ENCODE data around the gene KCNC3. TPM values are rescaled to one million over a fixed set of nuclear protein-coding genes. Genes with fewer than 3 reads are reported as not detected.

The KCNC3 gene
- total RNA-seq, 1 donor from 2014 or later: 24.0 TPM

DNA sequence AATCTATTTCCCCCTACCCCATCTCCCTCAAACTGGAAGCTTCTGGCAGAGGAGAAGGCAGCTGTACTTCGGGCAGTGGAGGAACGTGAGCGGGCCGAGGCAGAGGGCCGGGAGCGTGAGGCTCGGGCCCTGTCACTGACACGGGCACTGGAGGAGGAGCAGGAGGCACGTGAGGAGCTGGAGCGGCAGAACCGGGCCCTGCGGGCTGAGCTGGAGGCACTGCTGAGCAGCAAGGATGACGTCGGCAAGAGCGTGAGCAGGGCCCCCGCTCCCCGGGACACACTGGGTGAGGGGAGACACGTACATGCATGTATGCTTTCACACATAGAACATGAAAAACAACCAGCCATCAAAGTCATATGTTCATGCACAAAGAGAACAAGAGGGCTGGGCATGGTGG is 42.7 kb downstream of the KCNC3 start:
- intact Hi-C loops (cut with micrococcal nuclease): no loop called here
- Mint-ChIP-seq H3K36me3 (ENCODE audit: low read depth) (no peaks in the 10 kb centered on the region), H3K4me3 (no peak overlapping the region), H3K4me1 (ENCODE audit: low read depth) (no peaks in the 10 kb centered on the region), H3K27me3 (ENCODE audit: insufficient read depth) (peaks cover 2% of the 10 kb centered on the region), H3K27ac (no peak overlapping the region), H3K9me3 (peaks cover 20% of the 10 kb centered on the region)
- no peak for DNase-seq (ENCODE audit: low spot score)

- Mint-ChIP-seq H3K4me1 (ENCODE audit: low read depth) (no peaks in the 10 kb centered on the region), H3K9me3 (peaks cover 20% of the 10 kb centered on the region), H3K4me3 (no peak overlapping the region), H3K36me3 (ENCODE audit: low read depth) (no peaks in the 10 kb centered on the region), H3K27me3 (ENCODE audit: insufficient read depth) (no peaks in the 10 kb centered on the region), H3K27ac (no peak overlapping the region)
- intact Hi-C loops (cut with micrococcal nuclease): no loop called here
- no peak for DNase-seq (ENCODE audit: low spot score)
Observed at GRCh38 chr19:50285833-50286232, 43.3 kb downstream of the KCNC3 start.

DNA sequence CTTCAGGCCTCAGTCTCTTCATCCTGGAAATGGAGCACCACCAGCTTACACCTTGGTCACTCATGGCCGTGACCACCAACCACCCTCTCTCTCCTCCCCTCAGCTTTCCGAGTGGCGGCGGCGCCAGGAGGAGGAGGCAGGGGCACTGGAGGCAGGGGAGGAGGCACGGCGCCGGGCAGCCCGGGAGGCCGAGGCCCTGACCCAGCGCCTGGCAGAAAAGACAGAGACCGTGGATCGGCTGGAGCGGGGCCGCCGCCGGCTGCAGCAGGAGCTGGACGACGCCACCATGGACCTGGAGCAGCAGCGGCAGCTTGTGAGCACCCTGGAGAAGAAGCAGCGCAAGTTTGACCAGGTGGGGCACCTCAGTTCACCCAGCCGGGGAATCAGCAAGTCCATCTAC is 47.7 kb downstream of the KCNC3 start:
- intact Hi-C loops (cut with micrococcal nuclease): no loop called here
- Mint-ChIP-seq H3K27me3 (ENCODE audit: insufficient read depth) (no peaks in the 10 kb centered on the region), H3K27ac (no peak overlapping the region), H3K9me3 (peaks cover 8% of the 10 kb centered on the region), H3K4me1 (ENCODE audit: low read depth) (no peaks in the 10 kb centered on the region), H3K4me3 (no peak overlapping the region), H3K36me3 (ENCODE audit: low read depth) (no peaks in the 10 kb centered on the region)
- DNase-seq (ENCODE audit: low spot score): no peak

DNA sequence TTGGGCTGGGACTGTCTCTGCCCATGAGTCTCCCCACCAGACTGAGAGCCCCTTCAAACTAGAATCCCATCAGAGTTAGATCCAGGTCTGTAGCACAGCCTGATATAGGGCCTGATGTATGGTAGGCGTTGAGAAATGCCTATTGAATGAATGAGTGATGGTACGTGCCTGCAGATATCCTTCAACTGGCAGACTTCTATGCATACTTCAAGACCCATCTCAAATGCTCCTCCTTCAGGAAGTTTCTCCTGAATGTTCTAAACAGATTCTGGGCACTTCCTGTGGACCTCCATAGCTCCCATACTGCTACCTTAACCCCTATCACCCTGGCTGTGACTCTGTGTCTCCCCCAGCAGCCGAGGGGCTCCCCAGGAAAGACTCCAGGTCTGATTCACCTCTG is 48.2 kb downstream of the KCNC3 start:
- intact Hi-C loops (cut with micrococcal nuclease): no loop called here
- H3K4me1 Mint-ChIP-seq (ENCODE audit: low read depth): no peaks in the 10 kb centered on the region
- H3K27ac Mint-ChIP-seq: no peak overlapping the region
- no peak for DNase-seq (ENCODE audit: low spot score)
- H3K4me3 Mint-ChIP-seq: no peak overlapping the region
- H3K36me3 Mint-ChIP-seq (ENCODE audit: low read depth): no peaks in the 10 kb centered on the region
- H3K9me3 Mint-ChIP-seq: peaks cover 4% of the 10 kb centered on the region
- no peaks in the 10 kb centered on the region for H3K27me3 Mint-ChIP-seq (ENCODE audit: insufficient read depth)

- no peaks in the 10 kb centered on the region for H3K9me3 Mint-ChIP-seq
- no peaks in the 10 kb centered on the region for H3K36me3 Mint-ChIP-seq (ENCODE audit: low read depth)
- DNase-seq (ENCODE audit: low spot score): no peak
- intact Hi-C loops (cut with micrococcal nuclease): no loop called here
- H3K27ac Mint-ChIP-seq: no peak overlapping the region
- H3K4me3 Mint-ChIP-seq: no peak overlapping the region
- no peaks in the 10 kb centered on the region for H3K4me1 Mint-ChIP-seq (ENCODE audit: low read depth)
- no peaks in the 10 kb centered on the region for H3K27me3 Mint-ChIP-seq (ENCODE audit: insufficient read depth)
Observed at GRCh38 chr19:50280074-50280473, 49.1 kb downstream of the KCNC3 start.

- intact Hi-C loops (cut with micrococcal nuclease): no loop called here
- no peak for DNase-seq (ENCODE audit: low spot score)
- H3K9me3 Mint-ChIP-seq: no peaks in the 10 kb centered on the region
Observed at GRCh38 chr19:50277966-50278580, 51.1 kb downstream of the KCNC3 start.

DNA sequence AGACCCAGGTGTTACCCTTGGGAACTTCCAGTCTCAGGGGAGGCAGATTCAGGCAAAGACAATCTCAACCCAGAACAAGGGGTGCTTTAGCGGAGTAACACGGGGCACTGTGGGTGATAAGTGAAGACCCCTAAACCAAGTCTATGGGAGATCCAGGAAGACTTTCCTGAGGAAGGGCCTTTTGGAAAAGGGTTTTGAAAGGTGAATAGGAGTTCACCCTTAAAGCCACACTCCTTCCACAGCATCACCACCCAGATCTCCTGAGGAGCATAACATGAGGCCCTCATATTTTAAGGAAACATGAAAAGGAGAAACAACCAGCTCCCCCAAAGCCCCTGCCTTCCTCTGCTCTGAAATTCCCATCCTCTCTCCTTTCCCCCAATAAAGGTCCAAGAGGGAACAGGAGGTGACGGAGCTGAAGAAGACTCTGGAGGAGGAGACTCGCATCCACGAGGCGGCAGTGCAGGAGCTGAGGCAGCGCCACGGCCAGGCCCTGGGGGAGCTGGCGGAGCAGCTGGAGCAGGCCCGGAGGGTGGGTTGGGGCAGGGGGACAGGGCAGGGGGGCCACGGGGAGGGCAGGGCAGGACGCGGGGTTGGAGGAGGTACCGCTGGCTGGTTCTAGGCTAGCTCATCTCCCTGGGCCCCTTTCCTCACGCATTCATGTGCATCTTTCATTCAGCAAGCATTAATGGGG is 52.7 kb downstream of the KCNC3 start:
- H3K4me1 Mint-ChIP-seq (ENCODE audit: low read depth): no peaks in the 10 kb centered on the region
- intact Hi-C loops (cut with micrococcal nuclease): no loop called here
- no peaks in the 10 kb centered on the region for H3K9me3 Mint-ChIP-seq
- H3K27ac Mint-ChIP-seq: no peak overlapping the region
- H3K4me3 Mint-ChIP-seq: no peak overlapping the region
- peaks cover 3% of the 10 kb centered on the region for H3K27me3 Mint-ChIP-seq (ENCODE audit: insufficient read depth)
- no peaks in the 10 kb centered on the region for H3K36me3 Mint-ChIP-seq (ENCODE audit: low read depth)
- DNase-seq (ENCODE audit: low spot score): no peak

More at GRCh38 chr19:50277966-50278580, 51.1 kb downstream of the KCNC3 start:
- Mint-ChIP-seq H3K27me3 (ENCODE audit: insufficient read depth) (no peaks in the 10 kb centered on the region), H3K4me3 (no peak overlapping the region), H3K36me3 (ENCODE audit: low read depth) (no peaks in the 10 kb centered on the region), H3K27ac (no peak overlapping the region), H3K4me1 (ENCODE audit: low read depth) (no peaks in the 10 kb centered on the region)

DNA sequence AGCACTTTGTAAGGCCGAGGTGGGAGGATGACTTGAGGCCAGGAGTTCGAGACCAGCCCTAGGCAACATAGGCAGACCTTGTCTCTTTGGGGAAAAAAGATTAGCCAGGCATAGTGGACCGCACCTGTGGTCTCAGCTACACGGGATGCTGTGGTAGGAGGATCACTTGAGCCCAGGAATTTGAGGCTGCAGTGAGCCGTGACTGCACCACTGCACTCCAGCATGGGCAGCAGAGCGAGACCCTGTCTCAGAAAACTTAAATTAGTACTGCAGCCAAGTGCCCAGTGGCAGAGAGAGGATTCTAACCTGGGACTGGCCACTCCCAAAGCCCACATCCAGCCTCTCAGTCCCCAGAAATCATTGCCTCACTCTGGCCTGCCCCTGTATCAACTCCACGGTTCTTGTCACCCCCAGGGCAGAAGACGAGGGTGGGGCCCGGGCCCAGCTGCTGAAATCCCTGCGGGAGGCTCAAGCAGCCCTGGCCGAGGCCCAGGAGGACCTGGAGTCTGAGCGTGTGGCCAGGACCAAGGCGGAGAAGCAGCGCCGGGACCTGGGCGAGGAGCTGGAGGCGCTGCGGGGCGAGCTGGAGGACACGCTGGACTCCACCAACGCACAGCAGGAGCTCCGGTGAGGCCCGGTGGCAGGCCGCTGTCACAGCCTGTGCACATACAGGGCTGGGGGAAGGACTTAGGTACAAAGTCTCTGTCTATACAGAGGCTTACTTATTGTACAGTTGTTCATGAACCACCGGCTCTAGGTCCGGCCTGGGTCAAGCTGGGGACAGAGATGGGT is 53.4 kb downstream of the KCNC3 start:
- no peaks in the 10 kb centered on the region for H3K4me1 Mint-ChIP-seq (ENCODE audit: low read depth)
- peaks cover 3% of the 10 kb centered on the region for H3K27me3 Mint-ChIP-seq (ENCODE audit: insufficient read depth)
- DNase-seq (ENCODE audit: low spot score): no peak
- H3K27ac Mint-ChIP-seq: no peak overlapping the region
- no peak overlapping the region for H3K4me3 Mint-ChIP-seq
- intact Hi-C loops (cut with micrococcal nuclease): no loop called here
- H3K36me3 Mint-ChIP-seq (ENCODE audit: low read depth): no peaks in the 10 kb centered on the region
- no peaks in the 10 kb centered on the region for H3K9me3 Mint-ChIP-seq

- no peak for DNase-seq (ENCODE audit: low spot score)
- H3K27ac Mint-ChIP-seq: no peak overlapping the region
- no peaks in the 10 kb centered on the region for H3K4me1 Mint-ChIP-seq (ENCODE audit: low read depth)
- intact Hi-C loops (cut with micrococcal nuclease): no loop called here
- H3K36me3 Mint-ChIP-seq (ENCODE audit: low read depth): no peaks in the 10 kb centered on the region
- no peaks in the 10 kb centered on the region for H3K9me3 Mint-ChIP-seq
- H3K27me3 Mint-ChIP-seq (ENCODE audit: insufficient read depth): peaks cover 5% of the 10 kb centered on the region
- no peak overlapping the region for H3K4me3 Mint-ChIP-seq
Observed at GRCh38 chr19:50273821-50274220, 55.4 kb downstream of the KCNC3 start.

DNA sequence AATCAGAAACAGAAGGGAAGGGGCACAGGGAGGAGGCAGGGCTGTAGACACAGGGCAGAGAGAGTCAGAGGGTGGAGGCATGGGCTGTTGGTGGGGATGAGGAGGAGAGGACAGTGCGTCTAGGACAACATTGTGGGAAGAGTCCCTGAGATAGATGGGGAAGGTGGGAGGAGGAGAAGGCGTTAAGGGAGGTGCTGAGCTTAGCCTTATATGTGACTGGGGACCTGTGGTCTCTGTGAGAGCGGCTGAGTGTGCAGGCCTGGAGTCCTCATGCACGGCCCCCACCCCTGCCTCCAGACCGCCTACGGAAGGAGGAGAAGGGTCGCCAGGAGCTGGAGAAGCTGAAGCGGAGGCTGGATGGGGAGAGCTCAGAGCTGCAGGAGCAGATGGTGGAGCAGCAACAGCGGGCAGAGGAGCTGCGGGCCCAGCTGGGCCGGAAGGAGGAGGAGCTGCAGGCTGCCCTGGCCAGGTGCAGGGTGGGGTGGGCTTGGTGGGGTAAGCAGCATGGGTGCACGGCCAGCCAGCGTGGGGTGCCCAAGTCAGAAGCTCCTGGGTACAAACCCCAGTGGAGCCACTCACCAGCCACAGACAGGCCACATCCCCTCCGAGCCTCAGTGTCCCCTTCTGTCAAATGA is 56.8 kb downstream of the KCNC3 start:
- H3K9me3 Mint-ChIP-seq: no peaks in the 10 kb centered on the region
- peaks cover 5% of the 10 kb centered on the region for H3K27me3 Mint-ChIP-seq (ENCODE audit: insufficient read depth)
- no peaks in the 10 kb centered on the region for H3K4me1 Mint-ChIP-seq (ENCODE audit: low read depth)
- H3K27ac Mint-ChIP-seq: no peak overlapping the region
- H3K4me3 Mint-ChIP-seq: no peak overlapping the region
- H3K36me3 Mint-ChIP-seq (ENCODE audit: low read depth): no peaks in the 10 kb centered on the region
- no peak for DNase-seq (ENCODE audit: low spot score)
- intact Hi-C loops (cut with micrococcal nuclease): no loop called here

GRCh38 chr19:50269653-50270052 is 59.5 kb downstream of the KCNC3 start:
- no peaks in the 10 kb centered on the region for H3K4me1 Mint-ChIP-seq (ENCODE audit: low read depth)
- no peak for DNase-seq (ENCODE audit: low spot score)
- H3K27ac Mint-ChIP-seq: no peak overlapping the region
- intact Hi-C loops (cut with micrococcal nuclease): no loop called here
- H3K9me3 Mint-ChIP-seq: no peaks in the 10 kb centered on the region
- H3K27me3 Mint-ChIP-seq (ENCODE audit: insufficient read depth): peaks cover 5% of the 10 kb centered on the region
- no peaks in the 10 kb centered on the region for H3K36me3 Mint-ChIP-seq (ENCODE audit: low read depth)
- no peak overlapping the region for H3K4me3 Mint-ChIP-seq

- H3K27me3 Mint-ChIP-seq (ENCODE audit: insufficient read depth): peaks cover 5% of the 10 kb centered on the region
- H3K36me3 Mint-ChIP-seq (ENCODE audit: low read depth): no peaks in the 10 kb centered on the region
- H3K4me3 Mint-ChIP-seq: no peak overlapping the region
- H3K4me1 Mint-ChIP-seq (ENCODE audit: low read depth): no peaks in the 10 kb centered on the region
- intact Hi-C loops (cut with micrococcal nuclease): no loop called here
- H3K9me3 Mint-ChIP-seq: no peaks in the 10 kb centered on the region
- H3K27ac Mint-ChIP-seq: no peak overlapping the region
- no peak for DNase-seq (ENCODE audit: low spot score)
Observed at GRCh38 chr19:50268501-50268900, 60.7 kb downstream of the KCNC3 start.

DNA sequence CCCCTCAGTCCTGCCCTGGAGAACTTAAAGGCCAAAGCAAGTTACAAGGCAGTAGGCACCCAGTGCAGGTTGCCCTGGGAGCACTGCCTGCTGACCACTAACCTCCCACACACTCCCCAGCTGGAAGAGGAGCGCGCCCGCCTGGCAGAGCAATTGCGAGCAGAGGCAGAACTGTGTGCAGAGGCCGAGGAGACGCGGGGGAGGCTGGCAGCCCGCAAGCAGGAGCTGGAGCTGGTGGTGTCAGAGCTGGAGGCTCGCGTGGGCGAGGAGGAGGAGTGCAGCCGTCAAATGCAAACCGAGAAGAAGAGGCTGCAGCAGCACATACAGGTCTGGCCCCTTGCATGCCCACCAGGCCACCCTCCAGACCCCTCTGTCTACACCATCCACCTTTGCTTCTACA is 61.1 kb downstream of the KCNC3 start:
- Mint-ChIP-seq H3K4me3 (no peak overlapping the region), H3K36me3 (ENCODE audit: low read depth) (no peaks in the 10 kb centered on the region), H3K4me1 (ENCODE audit: low read depth) (no peaks in the 10 kb centered on the region), H3K27me3 (ENCODE audit: insufficient read depth) (peaks cover 5% of the 10 kb centered on the region), H3K9me3 (no peaks in the 10 kb centered on the region), H3K27ac (no peak overlapping the region)
- DNase-seq (ENCODE audit: low spot score): no peak
- intact Hi-C loops (cut with micrococcal nuclease): no loop called here

All from activated T-helper 1 cell treated with anti-CD3 and anti-CD28 coated beads, Interleukin-12 subunit alpha, Interleukin-12 subunit beta, Interleukin-2, Interleukin-4 antibody, amounts not matched to agents 30 ng/mL and 10 ng/mL and 1 ng/mL, durations not matched to agents 14 hours and 24 hours and 36 hours (primary cell).